NT2/D1 (cell line): ENCODE results near the gene OR4D5.

Experiments used
- YY1 ChIP-seq: IDR thresholded peaks from 2 replicates; pipeline ENCODE4 v1.6.1; 2011; ENCODE audit not compliant: insufficient read length, insufficient read depth
- ZNF274 ChIP-seq: IDR thresholded peaks from 2 replicates; pipeline ENCODE4 v1.6.1; 2011; ENCODE audit warnings: mild to moderate bottlenecking, low read depth, low read length

DNA sequence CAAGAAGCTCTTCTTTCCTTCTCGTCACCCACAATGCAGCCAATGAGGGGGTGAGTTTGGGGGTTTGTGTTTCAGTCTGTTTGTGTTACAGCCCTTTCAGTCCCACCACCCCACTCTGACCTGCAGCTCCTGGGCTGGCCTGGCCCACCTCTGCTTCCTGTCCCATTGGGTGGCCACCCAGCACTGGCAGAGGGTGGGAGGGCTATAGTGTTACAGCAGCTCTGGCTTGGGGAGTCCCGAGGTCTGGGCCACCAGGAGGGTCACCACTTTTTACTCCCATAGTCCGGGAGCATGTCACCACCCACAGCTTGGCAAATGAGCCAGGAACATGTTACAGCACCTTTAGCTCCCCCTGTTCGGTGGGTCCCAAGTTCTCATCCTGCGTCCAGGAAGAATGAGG, 39.9 kb downstream of the OR4D5 start:
- TF ChIP-seq YY1: no peak
- no peak for TF ChIP-seq ZNF274
